ENCODE measurements around the gene MEIS2.

The MEIS2 gene

DNA sequence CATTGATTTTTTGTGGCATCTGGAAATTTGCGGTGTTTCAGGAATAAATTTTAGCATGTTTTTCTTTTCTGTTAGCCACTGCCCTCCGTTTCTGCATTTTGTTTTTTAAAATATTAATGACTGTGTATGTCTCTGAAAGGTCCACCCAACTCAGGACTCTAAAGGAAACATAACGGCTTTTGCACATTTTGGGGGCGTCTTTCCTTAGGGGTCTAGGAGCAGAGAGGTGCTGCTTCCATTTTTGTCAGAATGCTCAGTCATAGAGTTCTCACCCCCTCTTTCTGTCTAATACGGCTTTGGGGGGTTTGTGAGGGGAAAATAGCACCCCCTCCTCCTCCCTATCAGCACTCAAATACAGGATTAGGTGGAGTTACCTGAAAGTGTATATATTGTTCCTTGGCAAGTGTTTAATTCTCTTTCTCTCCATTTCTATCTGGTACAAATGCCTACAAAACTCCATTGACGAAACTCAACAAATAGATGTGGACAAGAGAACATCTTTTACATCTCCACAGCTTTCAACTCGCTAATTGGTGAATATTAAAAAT is 219.4 kb downstream of the MEIS2 start:
- Histone ChIP-seq H3K27ac (ENCODE audit: poor library complexity, severe bottlenecking) (no peak overlapping the region), H3K36me3 (ENCODE audit: low read depth) (no peaks in the 10 kb centered on the region), H3K4me3 (ENCODE audit: severe bottlenecking) (no peak overlapping the region), H3K4me1 (ENCODE audit: insufficient read depth, poor library complexity, severe bottlenecking) (no peaks in the 10 kb centered on the region), H3K9me3 (ENCODE audit: severe bottlenecking) (no peaks in the 10 kb centered on the region), H3K27me3 (ENCODE audit: insufficient read depth, poor library complexity, severe bottlenecking) (peaks cover 77% of the 10 kb centered on the region)
- no peak for TF ChIP-seq CTCF (IDR thresholded peaks at IDR 0.05; ENCODE audit: poor library complexity, severe bottlenecking)
- ATAC-seq (ENCODE audit: low read depth) = no peak
- DNase-seq (ENCODE audit: low spot score) = no peak

- ATAC-seq (ENCODE audit: low read depth) (no peak), DNase-seq (ENCODE audit: low spot score) (no peak)
- TF ChIP-seq CTCF (IDR thresholded peaks at IDR 0.05; ENCODE audit: poor library complexity, severe bottlenecking) = no peak
- Histone ChIP-seq H3K36me3 (ENCODE audit: low read depth) (no peaks in the 10 kb centered on the region), H3K4me1 (ENCODE audit: insufficient read depth, poor library complexity, severe bottlenecking) (no peaks in the 10 kb centered on the region), H3K4me3 (ENCODE audit: severe bottlenecking) (no peak overlapping the region), H3K9me3 (ENCODE audit: severe bottlenecking) (no peaks in the 10 kb centered on the region), H3K27ac (ENCODE audit: poor library complexity, severe bottlenecking) (no peak overlapping the region), H3K27me3 (ENCODE audit: insufficient read depth, poor library complexity, severe bottlenecking) (peaks cover 77% of the 10 kb centered on the region)
Measured at GRCh38 chr15:36880224-36880912, 220.0 kb downstream of the MEIS2 start.

GRCh38 chr15:36879568-36880222 is 220.7 kb downstream of the MEIS2 start:
- Histone ChIP-seq H3K9me3 (ENCODE audit: severe bottlenecking) (no peaks in the 10 kb centered on the region), H3K4me3 (ENCODE audit: severe bottlenecking) (no peak overlapping the region)
- no peak for DNase-seq (ENCODE audit: low spot score)

GRCh38 chr15:36878684-36879262 is 221.6 kb downstream of the MEIS2 start:
- no peak for ATAC-seq (ENCODE audit: low read depth)
- TF ChIP-seq CTCF (IDR thresholded peaks at IDR 0.05; ENCODE audit: poor library complexity, severe bottlenecking) = no peak
- Histone ChIP-seq H3K4me1 (ENCODE audit: insufficient read depth, poor library complexity, severe bottlenecking) (no peaks in the 10 kb centered on the region), H3K9me3 (ENCODE audit: severe bottlenecking) (no peaks in the 10 kb centered on the region), H3K4me3 (ENCODE audit: severe bottlenecking) (no peak overlapping the region), H3K27ac (ENCODE audit: poor library complexity, severe bottlenecking) (no peak overlapping the region), H3K27me3 (ENCODE audit: insufficient read depth, poor library complexity, severe bottlenecking) (peaks cover 76% of the 10 kb centered on the region), H3K36me3 (ENCODE audit: low read depth) (no peaks in the 10 kb centered on the region)
- DNase-seq (ENCODE audit: low spot score) = no peak

More at GRCh38 chr15:36879568-36880222, 220.7 kb downstream of the MEIS2 start:
- TF ChIP-seq CTCF (IDR thresholded peaks at IDR 0.05; ENCODE audit: poor library complexity, severe bottlenecking) = no peak
- no peaks in the 10 kb centered on the region for H3K36me3 ChIP-seq (ENCODE audit: low read depth)
- H3K27ac ChIP-seq (ENCODE audit: poor library complexity, severe bottlenecking) = no peak overlapping the region
- no peaks in the 10 kb centered on the region for H3K4me1 ChIP-seq (ENCODE audit: insufficient read depth, poor library complexity, severe bottlenecking)
- no peak for ATAC-seq (ENCODE audit: low read depth)
- peaks cover 77% of the 10 kb centered on the region for H3K27me3 ChIP-seq (ENCODE audit: insufficient read depth, poor library complexity, severe bottlenecking)

Data from RWPE2 (cell line).